K562 (cell line): ENCODE data around the gene PPP4R4. TPM values are rescaled to one million over a fixed set of nuclear protein-coding genes. Genes with fewer than 3 reads are reported as not detected.

Experiments used
- CHCHD3 ChIP-seq: fragments of 250-450 bp; sonication (Bioruptor Pico); IDR thresholded peaks from 2 replicates; pipeline ENCODE4 v2.1.2; 2022; ENCODE audit warnings: mild to moderate bottlenecking
- MGA ChIP-seq: fragments of 450-650 bp; IDR thresholded peaks from 2 replicates; pipeline ENCODE4 v1.6.1; 2016; ENCODE audit warnings: mild to moderate bottlenecking, moderate library complexity
- NELFE ChIP-seq: IDR thresholded peaks from 2 replicates; pipeline ENCODE4 v1.6.1; 2011; ENCODE audit warnings: mild to moderate bottlenecking; ENCODE audit not compliant: insufficient read depth, insufficient read length
- polyA plus RNA-seq, 8 experiments: library from polyadenylated mRNA; depleted of rRNA in 4 of 8; stranded (reverse) in 5 of 8; unstranded in 3 of 8; fragments of >200 nt; fragmentation: Nextera tagmentation in 2 of 8; fragmentation: Illumina TruSeq in 1 of 8; extraction: Ambion mirVana in 2 of 8; extraction: Trizol in 1 of 8; gene quantifications; 2 replicates each; pipeline versions ENCODE4 v1.2.1 to v1.2.3, GENCODE V29; 2011 to 2014; ENCODE audit warnings: inconsistent platforms in 1 of 8, missing spikeins in 1 of 8
- total RNA-seq, 7 experiments: library from RNA; depleted of rRNA in 6 of 7; stranded (reverse); fragments of >200 nt in 6 of 7; fragmentation: Illumina TruSeq in 2 of 7; extraction: Trizol in 2 of 7; gene quantifications; 2 replicates each; pipeline versions ENCODE4 v1.2.1 to v1.2.3, GENCODE V29; 2011 to 2021; ENCODE audit warnings: low replicate concordance in 1 of 7

Gene PPP4R4
- total and polyA plus RNA-seq, 9 of the 15 experiments (the other 6 are each of a cell fraction or from before 2014, with no cell fraction given): 0.11 to 0.26 TPM; not detected in 7

GRCh38 chr14:94306047-94306978 lies 132.2 kb downstream of the PPP4R4 start (continued):
- no peak for TF ChIP-seq CHCHD3
- TF ChIP-seq NELFE: no peak
- no peak for TF ChIP-seq MGA
